Activated CD8-positive, alpha-beta T cell treated with anti-CD3 and anti-CD28 coated beads, Interleukin-2, amount 10 ng/mL, durations not matched to agents 7 days and 5 days (primary cell): Measurements from ENCODE around the gene SHMT1. TPM values are rescaled to one million over a fixed set of nuclear protein-coding genes. Genes with fewer than 3 reads are reported as not detected.
"Not testable (repeated sequence)": the region's sequence is repeated elsewhere in the genome, so short reads cannot be mapped to it uniquely, and the experiment has no call there.

Experiments used
- ATAC-seq: fragments of 150-1000 bp; cut with Tn5 transposase; one replicate; pipeline ENCODE4 v1.10.0; 2021; ENCODE audit warnings: moderate library complexity
- CTCF ChIA-PET: fragments of 350-600 bp; sonication (Branson Sonifier 250); formaldehyde crosslinking; loops from one replicate; lab custom pipeline; 2021; ENCODE audit warnings: antibody characterized with exemption; lab: Charles Lee
- POLR2A ChIA-PET: fragments of 350-600 bp; sonication (Branson Sonifier 250); formaldehyde crosslinking; loops from one replicate; lab custom pipeline; 2021; ENCODE audit warnings: antibody characterized with exemption; lab: Charles Lee
- DNase-seq: peaks from one replicate; pipeline ENCODE4 v3.0.0-alpha.2; 2020
- H3K27ac Mint-ChIP-seq: one replicate; pipeline ENCODE4 v1.8.0; 2021; ENCODE audit warnings: mild to moderate bottlenecking, mixed read lengths
- H3K27me3 Mint-ChIP-seq: one replicate; pipeline ENCODE4 v1.8.0; 2021; ENCODE audit warnings: low read depth, mixed read lengths
- H3K36me3 Mint-ChIP-seq: one replicate; pipeline ENCODE4 v1.8.0; 2021; ENCODE audit warnings: low read depth, mixed read lengths
- H3K4me1 Mint-ChIP-seq: one replicate; pipeline ENCODE4 v1.8.0; 2021; ENCODE audit warnings: low read depth, mixed read lengths
- H3K4me3 Mint-ChIP-seq: one replicate; pipeline ENCODE4 v1.8.0; 2021; ENCODE audit warnings: mild to moderate bottlenecking, mixed read lengths
- H3K9me3 Mint-ChIP-seq: one replicate; pipeline ENCODE4 v1.8.0; 2022; ENCODE audit warnings: mixed read lengths; ENCODE audit not compliant: insufficient read depth
- total RNA-seq, 2 experiments: library from RNA; stranded (reverse); gene quantifications; one replicate each; pipeline ENCODE4 v1.2.3, GENCODE V29; 2021

Gene SHMT1
- total RNA-seq, 2 experiments from 2014 or later: 60.7 to 61.8 TPM

GRCh38 chr17:18339933-18340332 is 23.4 kb downstream of the SHMT1 start:
- Mint-ChIP-seq H3K4me1 (peaks cover 4% of the 10 kb centered on the region), H3K27ac (no peak overlapping the region), H3K9me3 (no peaks in the 10 kb centered on the region), H3K27me3 (no peaks in the 10 kb centered on the region), H3K4me3 (no peak overlapping the region), H3K36me3 (peaks cover 58% of the 10 kb centered on the region)
- POLR2A ChIA-PET: no interaction called here
- CTCF ChIA-PET: no interaction called here
- DNase-seq (no peak), ATAC-seq (no peak)

- H3K9me3 Mint-ChIP-seq, H3K27me3 Mint-ChIP-seq, CTCF ChIA-PET, ATAC-seq, H3K27ac Mint-ChIP-seq, DNase-seq, H3K4me3 Mint-ChIP-seq, POLR2A ChIA-PET, H3K4me1 Mint-ChIP-seq: not testable (repeated sequence)
- H3K36me3 Mint-ChIP-seq: peaks cover 57% of the 10 kb centered on the region
Observed at GRCh38 chr17:18338158-18338557, 25.2 kb downstream of the SHMT1 start.

GRCh38 chr17:18332909-18333489 is 30.4 kb downstream of the SHMT1 start:
- no peaks in the 10 kb centered on the region for H3K9me3 Mint-ChIP-seq
- H3K4me3 Mint-ChIP-seq: no peak overlapping the region
- CTCF ChIA-PET: interaction anchor here (1.2 to 1.6 kb wide), 2 partner anchors 13 to 114 kb away, joined by 3 to 4 read pairs; no protein-coding TSS in a partner anchor
- POLR2A ChIA-PET: interaction anchor here (0.7 kb wide), 1 partner anchor 16 kb away, joined by 3 read pairs; no protein-coding TSS in a partner anchor
- no peaks in the 10 kb centered on the region for H3K27me3 Mint-ChIP-seq
- peaks cover 55% of the 10 kb centered on the region for H3K36me3 Mint-ChIP-seq
- DNase-seq (no peak), ATAC-seq (peak; percentile 48)
- peak overlapping the region; percentile 86 for H3K27ac Mint-ChIP-seq
- H3K4me1 Mint-ChIP-seq: peaks cover 24% of the 10 kb centered on the region

GRCh38 chr17:18331879-18332278 is 31.5 kb downstream of the SHMT1 start:
- POLR2A ChIA-PET: no interaction called here
- no peaks in the 10 kb centered on the region for H3K9me3 Mint-ChIP-seq
- H3K27me3 Mint-ChIP-seq: no peaks in the 10 kb centered on the region
- peaks cover 24% of the 10 kb centered on the region for H3K4me1 Mint-ChIP-seq
- H3K4me3 Mint-ChIP-seq: no peak overlapping the region
- peak overlapping the region; percentile 86 for H3K27ac Mint-ChIP-seq
- peak; percentile 70 for ATAC-seq
- H3K36me3 Mint-ChIP-seq: peaks cover 54% of the 10 kb centered on the region
- CTCF ChIA-PET: interaction anchor here (1.2 to 1.6 kb wide), 2 partner anchors 11 to 113 kb away, joined by 3 to 4 read pairs; no protein-coding TSS in a partner anchor
- peak; percentile 65 for DNase-seq

GRCh38 chr17:18328643-18329204 is 34.6 kb downstream of the SHMT1 start:
- H3K36me3 Mint-ChIP-seq: peaks cover 56% of the 10 kb centered on the region
- no peak for ATAC-seq
- H3K9me3 Mint-ChIP-seq: no peaks in the 10 kb centered on the region
- ChIA-PET CTCF (no interaction called here), POLR2A (interaction anchor here (1.0 to 1.1 kb wide), 2 partner anchors 13 to 14 kb away, joined by 3 read pairs; partner anchors contain the start of gene TOP3A)
- H3K4me1 Mint-ChIP-seq: peaks cover 24% of the 10 kb centered on the region
- DNase-seq: no peak
- no peak overlapping the region for H3K4me3 Mint-ChIP-seq
- no peak overlapping the region for H3K27ac Mint-ChIP-seq
- no peaks in the 10 kb centered on the region for H3K27me3 Mint-ChIP-seq

GRCh38 chr17:18327556-18327955 is 35.8 kb downstream of the SHMT1 start:
- DNase-seq (no peak), ATAC-seq (no peak)
- H3K4me3 Mint-ChIP-seq: no peak overlapping the region
- H3K27ac Mint-ChIP-seq: no peak overlapping the region
- ChIA-PET POLR2A (interaction anchor here (1.0 to 1.1 kb wide), 2 partner anchors 12 to 13 kb away, joined by 3 read pairs; partner anchors contain the start of gene TOP3A), CTCF (no interaction called here)
- H3K4me1 Mint-ChIP-seq: peaks cover 18% of the 10 kb centered on the region
- H3K27me3 Mint-ChIP-seq: no peaks in the 10 kb centered on the region
- H3K36me3 Mint-ChIP-seq: peaks cover 61% of the 10 kb centered on the region
- no peaks in the 10 kb centered on the region for H3K9me3 Mint-ChIP-seq

- Mint-ChIP-seq H3K4me3 (no peak overlapping the region), H3K9me3 (no peaks in the 10 kb centered on the region), H3K27me3 (no peaks in the 10 kb centered on the region), H3K4me1 (peaks cover 13% of the 10 kb centered on the region), H3K27ac (no peak overlapping the region), H3K36me3 (peaks cover 60% of the 10 kb centered on the region)
- CTCF ChIA-PET: no interaction called here
- no peak for ATAC-seq
- no peak for DNase-seq
- POLR2A ChIA-PET: no interaction called here
Observed at GRCh38 chr17:18327093-18327492, 36.3 kb downstream of the SHMT1 start.

GRCh38 chr17:18326572-18326971 is 36.8 kb downstream of the SHMT1 start:
- CTCF ChIA-PET: no interaction called here
- Mint-ChIP-seq H3K36me3 (peaks cover 54% of the 10 kb centered on the region), H3K4me3 (no peak overlapping the region), H3K4me1 (peaks cover 8% of the 10 kb centered on the region), H3K9me3 (no peaks in the 10 kb centered on the region), H3K27ac (no peak overlapping the region), H3K27me3 (no peaks in the 10 kb centered on the region)
- DNase-seq (no peak), ATAC-seq (no peak)
- POLR2A ChIA-PET: no interaction called here

GRCh38 chr17:18326039-18326438 is 37.3 kb downstream of the SHMT1 start:
- POLR2A ChIA-PET: no interaction called here
- Mint-ChIP-seq H3K4me3 (no peak overlapping the region), H3K9me3 (no peaks in the 10 kb centered on the region), H3K4me1 (peaks cover 3% of the 10 kb centered on the region), H3K27me3 (no peaks in the 10 kb centered on the region), H3K36me3 (peaks cover 53% of the 10 kb centered on the region), H3K27ac (no peak overlapping the region)
- CTCF ChIA-PET: no interaction called here
- DNase-seq: no peak
- no peak for ATAC-seq

GRCh38 chr17:18324140-18325050 is 39.0 kb downstream of the SHMT1 start:
- ATAC-seq: no peak
- H3K4me1 Mint-ChIP-seq: peaks cover 15% of the 10 kb centered on the region
- ChIA-PET POLR2A (no interaction called here), CTCF (no interaction called here)
- no peak overlapping the region for H3K4me3 Mint-ChIP-seq
- peak overlapping the region; percentile 3 for H3K27ac Mint-ChIP-seq
- peaks cover 50% of the 10 kb centered on the region for H3K36me3 Mint-ChIP-seq
- no peaks in the 10 kb centered on the region for H3K9me3 Mint-ChIP-seq
- no peaks in the 10 kb centered on the region for H3K27me3 Mint-ChIP-seq
- DNase-seq: no peak

GRCh38 chr17:18323507-18324139 is 39.7 kb downstream of the SHMT1 start:
- CTCF ChIA-PET: no interaction called here
- DNase-seq (no peak), ATAC-seq (no peak)
- H3K4me1 Mint-ChIP-seq: peaks cover 23% of the 10 kb centered on the region
- no peak overlapping the region for H3K4me3 Mint-ChIP-seq
- no peaks in the 10 kb centered on the region for H3K9me3 Mint-ChIP-seq
- H3K27me3 Mint-ChIP-seq: no peaks in the 10 kb centered on the region
- H3K27ac Mint-ChIP-seq: no peak overlapping the region
- POLR2A ChIA-PET: no interaction called here
- H3K36me3 Mint-ChIP-seq: peaks cover 50% of the 10 kb centered on the region
